ENCODE measurements around the gene PLEKHA6.

The PLEKHA6 gene

DNA sequence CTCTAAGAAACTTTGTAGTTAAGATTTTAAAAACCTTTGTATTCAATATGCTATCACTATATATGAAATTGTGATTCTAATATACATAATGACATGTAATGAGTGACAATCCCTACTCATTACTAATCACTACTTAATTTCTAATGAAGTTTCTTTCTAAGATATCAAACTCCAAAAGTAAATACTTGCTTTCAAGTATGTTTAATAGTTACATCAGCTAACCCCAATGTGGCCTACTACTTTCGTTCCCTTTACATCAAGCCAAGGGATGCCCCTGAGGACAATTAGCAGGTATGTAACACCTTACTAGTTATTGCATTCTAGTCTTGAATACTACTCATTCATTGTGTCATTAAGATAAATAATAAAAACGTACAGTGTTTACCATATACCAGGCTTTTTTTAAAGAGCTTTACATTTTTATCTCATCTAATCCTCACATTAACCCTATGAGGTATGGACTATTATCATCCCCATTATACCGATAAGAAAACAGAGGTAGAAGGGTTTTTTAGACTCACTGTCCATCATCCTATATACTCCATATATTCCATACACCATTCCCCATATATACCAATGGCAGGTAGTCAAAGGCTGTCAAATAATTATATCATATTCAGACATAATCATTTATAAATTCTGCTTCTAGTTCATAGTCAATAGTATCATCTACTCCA, 47.7 kb upstream of the PLEKHA6 start:
- TF ChIP-seq, protein P1, sequence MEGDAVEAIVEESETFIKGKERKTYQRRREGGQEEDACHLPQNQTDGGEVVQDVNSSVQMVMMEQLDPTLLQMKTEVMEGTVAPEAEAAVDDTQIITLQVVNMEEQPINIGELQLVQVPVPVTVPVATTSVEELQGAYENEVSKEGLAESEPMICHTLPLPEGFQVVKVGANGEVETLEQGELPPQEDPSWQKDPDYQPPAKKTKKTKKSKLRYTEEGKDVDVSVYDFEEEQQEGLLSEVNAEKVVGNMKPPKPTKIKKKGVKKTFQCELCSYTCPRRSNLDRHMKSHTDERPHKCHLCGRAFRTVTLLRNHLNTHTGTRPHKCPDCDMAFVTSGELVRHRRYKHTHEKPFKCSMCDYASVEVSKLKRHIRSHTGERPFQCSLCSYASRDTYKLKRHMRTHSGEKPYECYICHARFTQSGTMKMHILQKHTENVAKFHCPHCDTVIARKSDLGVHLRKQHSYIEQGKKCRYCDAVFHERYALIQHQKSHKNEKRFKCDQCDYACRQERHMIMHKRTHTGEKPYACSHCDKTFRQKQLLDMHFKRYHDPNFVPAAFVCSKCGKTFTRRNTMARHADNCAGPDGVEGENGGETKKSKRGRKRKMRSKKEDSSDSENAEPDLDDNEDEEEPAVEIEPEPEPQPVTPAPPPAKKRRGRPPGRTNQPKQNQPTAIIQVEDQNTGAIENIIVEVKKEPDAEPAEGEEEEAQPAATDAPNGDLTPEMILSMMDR (IDR thresholded peaks at IDR 0.05; ENCODE audit: poor library complexity, severe bottlenecking) = no peak
- Histone ChIP-seq H3K4me3 (ENCODE audit: severe bottlenecking) (peak overlapping the region; percentile 94), H3K27me3 (ENCODE audit: insufficient read depth, poor library complexity, severe bottlenecking) (no peaks in the 10 kb centered on the region), H3K9me3 (ENCODE audit: severe bottlenecking) (no peaks in the 10 kb centered on the region), H3K36me3 (ENCODE audit: low read depth) (peaks cover 87% of the 10 kb centered on the region), H3K4me1 (ENCODE audit: insufficient read depth, poor library complexity, severe bottlenecking) (peaks cover 22% of the 10 kb centered on the region), H3K27ac (ENCODE audit: poor library complexity, severe bottlenecking) (no peak overlapping the region)
- DNase-seq (ENCODE audit: low spot score) = no peak
- no peak for ATAC-seq (ENCODE audit: low read depth)

DNA sequence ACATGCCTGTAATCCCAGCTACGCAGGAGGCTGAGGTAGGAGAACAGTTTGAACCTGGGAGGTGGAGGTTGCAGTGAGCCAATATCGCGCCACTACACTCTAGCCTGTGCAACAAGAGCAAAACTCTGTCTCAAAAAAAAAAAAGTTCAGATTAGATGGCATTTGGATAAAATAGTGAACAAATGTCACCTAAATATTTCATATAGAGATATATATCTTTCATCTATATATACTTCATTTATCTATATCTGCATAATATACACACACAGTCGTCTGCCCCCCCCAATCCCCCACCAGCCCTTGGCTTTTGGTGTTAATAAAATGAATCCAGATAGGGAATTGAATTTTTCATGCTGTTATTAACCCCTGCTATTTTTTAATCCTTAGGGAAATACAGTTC, 46.9 kb upstream of the PLEKHA6 start:
- Histone ChIP-seq H3K4me1 (ENCODE audit: insufficient read depth, poor library complexity, severe bottlenecking) (peaks cover 17% of the 10 kb centered on the region), H3K36me3 (ENCODE audit: low read depth) (peaks cover 96% of the 10 kb centered on the region), H3K27me3 (ENCODE audit: insufficient read depth, poor library complexity, severe bottlenecking) (no peaks in the 10 kb centered on the region), H3K4me3 (ENCODE audit: severe bottlenecking) (peak overlapping the region; percentile 94), H3K9me3 (ENCODE audit: severe bottlenecking) (no peaks in the 10 kb centered on the region), H3K27ac (ENCODE audit: poor library complexity, severe bottlenecking) (no peak overlapping the region)
- no peak for ATAC-seq (ENCODE audit: low read depth)
- no peak for DNase-seq (ENCODE audit: low spot score)
- TF ChIP-seq, protein P1 (IDR thresholded peaks at IDR 0.05; ENCODE audit: poor library complexity, severe bottlenecking) = no peak

DNA sequence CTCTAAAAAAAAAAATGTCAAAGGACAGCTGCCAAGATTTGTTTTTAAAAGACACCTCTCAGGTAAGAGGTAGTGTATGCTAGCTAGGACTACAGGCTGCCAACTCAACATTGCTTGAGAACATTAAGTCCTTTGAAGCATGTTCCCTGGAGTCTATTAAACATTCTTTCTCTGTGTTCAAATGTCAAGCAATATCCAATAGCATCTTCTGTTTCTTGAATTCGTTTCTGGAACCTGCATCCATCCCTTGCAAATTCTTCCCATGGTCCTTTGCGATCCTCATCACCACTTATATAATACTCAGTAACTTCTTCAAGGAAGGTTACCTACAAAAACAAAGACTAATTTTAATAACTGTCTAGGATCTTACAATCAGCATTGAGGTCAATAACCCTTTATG, 46.3 kb upstream of the PLEKHA6 start:
- ATAC-seq (ENCODE audit: low read depth) (no peak), DNase-seq (ENCODE audit: low spot score) (no peak)
- Histone ChIP-seq H3K9me3 (ENCODE audit: severe bottlenecking) (no peaks in the 10 kb centered on the region), H3K27me3 (ENCODE audit: insufficient read depth, poor library complexity, severe bottlenecking) (no peaks in the 10 kb centered on the region), H3K27ac (ENCODE audit: poor library complexity, severe bottlenecking) (no peak overlapping the region), H3K4me3 (ENCODE audit: severe bottlenecking) (no peak overlapping the region), H3K36me3 (ENCODE audit: low read depth) (peaks cover 97% of the 10 kb centered on the region), H3K4me1 (ENCODE audit: insufficient read depth, poor library complexity, severe bottlenecking) (peaks cover 17% of the 10 kb centered on the region)
- TF ChIP-seq, protein P1 (IDR thresholded peaks at IDR 0.05; ENCODE audit: poor library complexity, severe bottlenecking) = no peak

DNA sequence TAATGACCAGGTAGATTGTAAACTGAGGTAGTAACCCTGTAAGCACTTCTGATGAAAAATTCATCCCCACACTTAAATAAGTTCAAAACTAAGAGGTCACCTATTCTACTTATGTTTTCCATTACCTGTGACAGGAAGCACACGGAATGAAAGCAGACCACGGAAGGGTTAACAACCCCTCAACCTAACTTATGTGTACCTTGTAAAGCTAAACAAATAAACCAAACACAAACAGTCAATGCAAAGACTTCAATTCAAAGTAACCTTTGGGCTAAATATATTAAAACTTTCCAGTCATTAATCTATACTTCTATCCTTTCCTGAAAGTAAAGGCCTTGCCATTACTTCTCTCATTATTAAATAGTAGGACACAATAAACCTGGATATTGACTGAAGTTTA, 44.9 kb upstream of the PLEKHA6 start:
- H3K4me3 ChIP-seq (ENCODE audit: severe bottlenecking) = no peak overlapping the region
- no peak for DNase-seq (ENCODE audit: low spot score)
- TF ChIP-seq, protein P1 (IDR thresholded peaks at IDR 0.05; ENCODE audit: poor library complexity, severe bottlenecking) = no peak
- no peak overlapping the region for H3K27ac ChIP-seq (ENCODE audit: poor library complexity, severe bottlenecking)
- no peaks in the 10 kb centered on the region for H3K9me3 ChIP-seq (ENCODE audit: severe bottlenecking)
- ATAC-seq (ENCODE audit: low read depth) = no peak
- H3K27me3 ChIP-seq (ENCODE audit: insufficient read depth, poor library complexity, severe bottlenecking) = no peaks in the 10 kb centered on the region
- peaks cover 17% of the 10 kb centered on the region for H3K4me1 ChIP-seq (ENCODE audit: insufficient read depth, poor library complexity, severe bottlenecking)
- peaks cover 93% of the 10 kb centered on the region for H3K36me3 ChIP-seq (ENCODE audit: low read depth)

DNA sequence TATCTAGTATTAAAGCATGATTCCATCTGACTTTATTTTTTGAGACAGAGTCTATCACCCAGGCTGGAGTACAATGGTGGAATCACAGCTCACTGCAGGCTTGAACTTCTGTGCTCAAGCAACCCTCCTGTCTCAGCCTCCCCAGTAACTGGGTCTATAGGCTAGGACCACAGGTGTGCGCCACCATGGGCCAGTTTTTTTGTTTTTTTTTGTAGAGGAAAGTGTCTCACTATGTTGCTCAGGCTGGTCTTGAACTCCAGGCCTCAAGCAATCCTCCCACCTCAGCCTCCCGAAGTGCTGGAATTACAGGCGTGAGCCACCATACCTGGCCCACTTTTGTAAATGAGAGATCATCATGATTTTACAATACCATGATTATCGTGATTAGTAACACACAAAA, 42.7 kb upstream of the PLEKHA6 start:
- Histone ChIP-seq H3K4me3 (ENCODE audit: severe bottlenecking) (no peak overlapping the region), H3K36me3 (ENCODE audit: low read depth) (peaks cover 84% of the 10 kb centered on the region), H3K27ac (ENCODE audit: poor library complexity, severe bottlenecking) (no peak overlapping the region), H3K4me1 (ENCODE audit: insufficient read depth, poor library complexity, severe bottlenecking) (peaks cover 17% of the 10 kb centered on the region), H3K9me3 (ENCODE audit: severe bottlenecking) (no peaks in the 10 kb centered on the region), H3K27me3 (ENCODE audit: insufficient read depth, poor library complexity, severe bottlenecking) (no peaks in the 10 kb centered on the region)
- no peak for DNase-seq (ENCODE audit: low spot score)
- TF ChIP-seq, protein P1 (IDR thresholded peaks at IDR 0.05; ENCODE audit: poor library complexity, severe bottlenecking) = no peak
- no peak for ATAC-seq (ENCODE audit: low read depth)
